ENCODE data around the gene RPSA. TPM values are rescaled to one million over a fixed set of nuclear protein-coding genes. Genes with fewer than 3 reads are reported as not detected.

The RPSA gene
- total and polyA plus RNA-seq, 9 of the 15 experiments (the other 6 are each of a cell fraction or from before 2014, with no cell fraction given) = 2,290 to 4,272 (median 2,730) TPM

GRCh38 chr3:39423436-39423970, 17.0 kb downstream of the RPSA start:
- peaks cover 2 to 8% of the 10 kb centered on the region in 2 experiments for H3K27me3 ChIP-seq (ENCODE audit: control insufficient read depth in 2 of 2, insufficient read depth in 2 of 2, low read length in 2 of 2)
- ATAC-seq (no peak), FAIRE-seq (no peak), DNase-seq (ENCODE audit: extremely low read depth in 1 of 4, low spot score in 3 of 4) (no peak)
- intact Hi-C loops (cut with micrococcal nuclease) = no loop called here
- H3K9ac ChIP-seq (ENCODE audit: insufficient read depth in 1 of 2, low read depth in 2 of 2, low read length in 2 of 2) = no peak overlapping the region
- H3K4me1 ChIP-seq (replicated peaks in 1 of 2; ENCODE audit: control insufficient read depth in 2 of 2, insufficient read depth in 2 of 2, low read length in 2 of 2) = no peaks in the 10 kb centered on the region; a peak in 2 of 5 replicates
- no peaks in the 10 kb centered on the region for H4K20me1 ChIP-seq (replicated peaks; ENCODE audit: control insufficient read depth, insufficient read depth, low read length)
- no peaks in the 10 kb centered on the region for H3K36me3 ChIP-seq (ENCODE audit: control insufficient read depth, insufficient read depth, low read length)
- H3K9me1 ChIP-seq (ENCODE audit: control insufficient read depth, insufficient read depth, low read length) = no peaks in the 10 kb centered on the region
- H3K9me3 ChIP-seq (replicated peaks; ENCODE audit: control insufficient read depth, insufficient read depth, low read depth, low read length) = no peaks in the 10 kb centered on the region
- POLR2A ChIA-PET = interaction anchor here (0.6 to 4.4 kb wide), 3 partner anchors 9 to 17 kb away, joined by 3 to 30 read pairs (median 4); partner anchors contain the start of gene RPSA
- H3K79me2 ChIP-seq (ENCODE audit: control insufficient read depth, insufficient read depth, low read length) = no peaks in the 10 kb centered on the region
- no peak overlapping the region for H3K27ac ChIP-seq (ENCODE audit: extremely low read depth, low read depth, low read length)
- 4% methylated on average over 1 of the region's 1 CpG for WGBS (ENCODE audit: insufficient coverage, low coverage, missing lambda C conversion rate)
- CTCF ChIA-PET (ENCODE audit: low intra/inter-chr PET ratio) = no interaction called here
- no peak overlapping the region for H2AFZ ChIP-seq (ENCODE audit: low read depth, low read length)
- H3K4me2 ChIP-seq (ENCODE audit: insufficient read depth, low read length) = no peak overlapping the region
- TF ChIP-seq ZNF12 (CRISPR knock-in tag; IDR thresholded peaks at IDR 0.05) (no peak), ZNF740 (CRISPR knock-in tag; IDR thresholded peaks at IDR 0.05) (no peak), ZNF740 (tag; IDR thresholded peaks at IDR 0.05) (no peak), ESRRB (CRISPR knock-in tag; IDR thresholded peaks at IDR 0.05; ENCODE audit: borderline replicate concordance) (no peak), ZBTB40 (IDR thresholded peaks at IDR 0.05) (no peak), ZBTB40 (CRISPR knock-in tag; IDR thresholded peaks at IDR 0.05) (no peak)
- no TSS peak for BruUV-seq (replicated peaks)
- in situ Hi-C loops (cut with MboI) = loop anchor here (25.0 kb wide), 1 partner anchor 1039 kb away; the partner anchor contains the start of gene RPL14
- H3K4me3 ChIP-seq = no peak overlapping the region
